Activated naive CD4-positive, alpha-beta T cell treated with anti-CD3 and anti-CD28 coated beads, Interleukin-2, amount 10 ng/mL, durations not matched to agents 7 days and 5 days (primary cell): ENCODE data around the gene TANC1.
"Not testable (repeated sequence)": the region's sequence is repeated elsewhere in the genome, so short reads cannot be mapped to it uniquely, and the experiment has no call there.

Source experiments
- CTCF ChIA-PET: fragments of 350-600 bp; sonication (Branson Sonifier 250); formaldehyde crosslinking; loops from one replicate; lab custom pipeline; 2021; ENCODE audit warnings: antibody characterized with exemption; lab: Charles Lee
- DNase-seq: peaks from one replicate; pipeline ENCODE4 v3.0.0-alpha.2; 2020
- H3K27ac Mint-ChIP-seq: one replicate; pipeline ENCODE4 v1.8.0; 2021; ENCODE audit warnings: mild to moderate bottlenecking, moderate library complexity, mixed read lengths
- H3K27me3 Mint-ChIP-seq: one replicate; pipeline ENCODE4 v1.8.0; 2021; ENCODE audit warnings: mild to moderate bottlenecking, mixed read lengths
- H3K36me3 Mint-ChIP-seq: one replicate; pipeline ENCODE4 v1.8.0; 2021; ENCODE audit warnings: mixed read lengths
- H3K4me1 Mint-ChIP-seq: one replicate; pipeline ENCODE4 v1.8.0; 2021; ENCODE audit warnings: mixed read lengths
- H3K4me3 Mint-ChIP-seq: one replicate; pipeline ENCODE4 v1.8.0; 2021; ENCODE audit warnings: mild to moderate bottlenecking, moderate library complexity, mixed read lengths
- H3K9me3 Mint-ChIP-seq: one replicate; pipeline ENCODE4 v1.8.0; 2021; ENCODE audit warnings: mixed read lengths

TANC1 gene

GRCh38 chr2:159095813-159096212, 127.4 kb downstream of the TANC1 start:
- peaks cover 13% of the 10 kb centered on the region for H3K36me3 Mint-ChIP-seq
- H3K9me3 Mint-ChIP-seq, result peaks cover 14% of the 10 kb centered on the region
- H3K27ac Mint-ChIP-seq, result peak overlapping the region; percentile 56
- H3K4me3 Mint-ChIP-seq, result no peak overlapping the region
- CTCF ChIA-PET, result no interaction called here
- peaks cover 58% of the 10 kb centered on the region for H3K4me1 Mint-ChIP-seq
- no peaks in the 10 kb centered on the region for H3K27me3 Mint-ChIP-seq
- no peak for DNase-seq

GRCh38 chr2:159096302-159096855, 127.9 kb downstream of the TANC1 start:
- not testable (repeated sequence) for H3K27me3 Mint-ChIP-seq

GRCh38 chr2:159096901-159097300, 128.5 kb downstream of the TANC1 start:
- H3K9me3 Mint-ChIP-seq, result peaks cover 14% of the 10 kb centered on the region
- peaks cover 13% of the 10 kb centered on the region for H3K36me3 Mint-ChIP-seq
- DNase-seq, result no peak
- peaks cover 47% of the 10 kb centered on the region for H3K4me1 Mint-ChIP-seq
- H3K27ac Mint-ChIP-seq, result no peak overlapping the region
- no peak overlapping the region for H3K4me3 Mint-ChIP-seq
- CTCF ChIA-PET, result no interaction called here
- H3K27me3 Mint-ChIP-seq, result no peaks in the 10 kb centered on the region

More at GRCh38 chr2:159096302-159096855, 127.9 kb downstream of the TANC1 start:
- CTCF ChIA-PET, H3K4me3 Mint-ChIP-seq, DNase-seq: not testable (repeated sequence)
- Mint-ChIP-seq H3K36me3 (peaks cover 13% of the 10 kb centered on the region), H3K9me3 (peaks cover 14% of the 10 kb centered on the region), H3K4me1 (peaks cover 52% of the 10 kb centered on the region), H3K27ac (peak overlapping the region; percentile 56)

GRCh38 chr2:159098361-159098760, 129.9 kb downstream of the TANC1 start:
- peaks cover 32% of the 10 kb centered on the region for H3K4me1 Mint-ChIP-seq
- H3K27ac Mint-ChIP-seq, result no peak overlapping the region
- CTCF ChIA-PET, result no interaction called here
- H3K27me3 Mint-ChIP-seq, result no peaks in the 10 kb centered on the region
- peaks cover 13% of the 10 kb centered on the region for H3K36me3 Mint-ChIP-seq
- no peak overlapping the region for H3K4me3 Mint-ChIP-seq
- H3K9me3 Mint-ChIP-seq, result peaks cover 14% of the 10 kb centered on the region
- DNase-seq, result no peak

GRCh38 chr2:159098921-159099411, 130.5 kb downstream of the TANC1 start:
- H3K27me3 Mint-ChIP-seq, result no peaks in the 10 kb centered on the region
- CTCF ChIA-PET, result no interaction called here
- H3K36me3 Mint-ChIP-seq, result peaks cover 13% of the 10 kb centered on the region
- peaks cover 26% of the 10 kb centered on the region for H3K4me1 Mint-ChIP-seq
- H3K4me3 Mint-ChIP-seq, result no peak overlapping the region
- H3K27ac Mint-ChIP-seq, result no peak overlapping the region
- no peak for DNase-seq
- H3K9me3 Mint-ChIP-seq, result peaks cover 14% of the 10 kb centered on the region

- Mint-ChIP-seq H3K4me3 (no peak overlapping the region), H3K4me1 (peaks cover 8% of the 10 kb centered on the region), H3K36me3 (peaks cover 1% of the 10 kb centered on the region), H3K27ac (no peak overlapping the region), H3K27me3 (no peaks in the 10 kb centered on the region), H3K9me3 (peaks cover 2% of the 10 kb centered on the region)
- CTCF ChIA-PET, result no interaction called here
- no peak for DNase-seq
Observed at GRCh38 chr2:159101755-159102489, 133.5 kb downstream of the TANC1 start.

- no peaks in the 10 kb centered on the region for H3K36me3 Mint-ChIP-seq
- CTCF ChIA-PET, result no interaction called here
- peaks cover 8% of the 10 kb centered on the region for H3K4me1 Mint-ChIP-seq
- no peak overlapping the region for H3K4me3 Mint-ChIP-seq
- no peak for DNase-seq
- no peaks in the 10 kb centered on the region for H3K9me3 Mint-ChIP-seq
- peaks cover 4% of the 10 kb centered on the region for H3K27me3 Mint-ChIP-seq
- H3K27ac Mint-ChIP-seq, result no peak overlapping the region
Observed at GRCh38 chr2:159103411-159103810, 135.0 kb downstream of the TANC1 start.

- Mint-ChIP-seq H3K9me3 (no peaks in the 10 kb centered on the region), H3K4me1 (no peaks in the 10 kb centered on the region), H3K27ac (no peak overlapping the region), H3K27me3 (peaks cover 12% of the 10 kb centered on the region), H3K36me3 (no peaks in the 10 kb centered on the region), H3K4me3 (no peak overlapping the region)
- CTCF ChIA-PET, result interaction anchor here (0.5 to 0.6 kb wide), 2 partner anchors 10 to 452 kb away, joined by 3 read pairs; no protein-coding TSS in a partner anchor
- no peak for DNase-seq
Observed at GRCh38 chr2:159106109-159106508, 137.7 kb downstream of the TANC1 start.

GRCh38 chr2:159108181-159108893, 139.9 kb downstream of the TANC1 start:
- CTCF ChIA-PET, result interaction anchor here (1.0 kb wide), 1 partner anchor 11 kb away, joined by 3 read pairs; no protein-coding TSS in a partner anchor
- peaks cover 12% of the 10 kb centered on the region for H3K27me3 Mint-ChIP-seq
- no peaks in the 10 kb centered on the region for H3K36me3 Mint-ChIP-seq
- H3K9me3 Mint-ChIP-seq, result no peaks in the 10 kb centered on the region
- no peak overlapping the region for H3K4me3 Mint-ChIP-seq
- no peak for DNase-seq
- H3K27ac Mint-ChIP-seq, result no peak overlapping the region
- no peaks in the 10 kb centered on the region for H3K4me1 Mint-ChIP-seq

GRCh38 chr2:159109517-159109916, 141.1 kb downstream of the TANC1 start:
- no peaks in the 10 kb centered on the region for H3K9me3 Mint-ChIP-seq
- no peak overlapping the region for H3K4me3 Mint-ChIP-seq
- no peaks in the 10 kb centered on the region for H3K4me1 Mint-ChIP-seq
- no peaks in the 10 kb centered on the region for H3K36me3 Mint-ChIP-seq
- no peak for DNase-seq
- CTCF ChIA-PET, result interaction anchor here (1.0 kb wide), 1 partner anchor 9 kb away, joined by 3 read pairs; no protein-coding TSS in a partner anchor
- H3K27ac Mint-ChIP-seq, result no peak overlapping the region
- H3K27me3 Mint-ChIP-seq, result peaks cover 12% of the 10 kb centered on the region

- Mint-ChIP-seq H3K4me3 (no peak overlapping the region), H3K27me3 (peaks cover 12% of the 10 kb centered on the region), H3K27ac (no peak overlapping the region), H3K4me1 (no peaks in the 10 kb centered on the region), H3K36me3 (no peaks in the 10 kb centered on the region), H3K9me3 (no peaks in the 10 kb centered on the region)
- CTCF ChIA-PET, result no interaction called here
- no peak for DNase-seq
Observed at GRCh38 chr2:159110784-159111183, 142.3 kb downstream of the TANC1 start.

GRCh38 chr2:159111346-159111927, 143.0 kb downstream of the TANC1 start:
- Mint-ChIP-seq H3K36me3 (no peaks in the 10 kb centered on the region), H3K27ac (no peak overlapping the region), H3K27me3 (peaks cover 12% of the 10 kb centered on the region), H3K4me3 (no peak overlapping the region), H3K9me3 (no peaks in the 10 kb centered on the region), H3K4me1 (no peaks in the 10 kb centered on the region)
- CTCF ChIA-PET, result no interaction called here
- no peak for DNase-seq

- no peak overlapping the region for H3K4me3 Mint-ChIP-seq
- DNase-seq, result no peak
- no peaks in the 10 kb centered on the region for H3K36me3 Mint-ChIP-seq
- peaks cover 6% of the 10 kb centered on the region for H3K4me1 Mint-ChIP-seq
- CTCF ChIA-PET, result interaction anchor here (1.0 kb wide), 1 partner anchor 212 kb away, joined by 3 read pairs; no protein-coding TSS in a partner anchor
- H3K27ac Mint-ChIP-seq, result no peak overlapping the region
- no peaks in the 10 kb centered on the region for H3K9me3 Mint-ChIP-seq
- H3K27me3 Mint-ChIP-seq, result peaks cover 5% of the 10 kb centered on the region
Observed at GRCh38 chr2:159114835-159115234, 146.4 kb downstream of the TANC1 start.

- Mint-ChIP-seq H3K4me3 (no peak overlapping the region), H3K36me3 (no peaks in the 10 kb centered on the region), H3K27ac (no peak overlapping the region), H3K9me3 (no peaks in the 10 kb centered on the region), H3K4me1 (peaks cover 6% of the 10 kb centered on the region), H3K27me3 (no peaks in the 10 kb centered on the region)
- CTCF ChIA-PET, result interaction anchor here (3.4 kb wide), 1 partner anchor 215 kb away, joined by 54 read pairs; no protein-coding TSS in a partner anchor
- DNase-seq, result no peak
Observed at GRCh38 chr2:159116922-159117321, 148.5 kb downstream of the TANC1 start.
